ENCODE measurements around the gene EYA4.

The EYA4 gene

GRCh38 chr6:133504158-133504557 lies 263.0 kb downstream of the EYA4 start:
- H3K4me3 ChIP-seq (ENCODE audit: low read depth, low read length): no peak overlapping the region
- no peak for TF ChIP-seq MAX (IDR thresholded peaks at IDR 0.05; ENCODE audit: low read depth, low read length)
- TF ChIP-seq CTCF (IDR thresholded peaks at IDR 0.05; ENCODE audit: low read depth, low read length): no peak
- no peak for TF ChIP-seq POLR2A (IDR thresholded peaks at IDR 0.05; ENCODE audit: extremely low read depth, insufficient read length)
- TF ChIP-seq MYC (IDR thresholded peaks at IDR 0.05; ENCODE audit: low read depth, low read length): no peak
- DNase-seq (ENCODE audit: low read depth): no peak

- H3K4me3 ChIP-seq (ENCODE audit: low read depth, low read length): no peak overlapping the region
- TF ChIP-seq POLR2A (IDR thresholded peaks at IDR 0.05; ENCODE audit: extremely low read depth, insufficient read length): no peak
- no peak for TF ChIP-seq MYC (IDR thresholded peaks at IDR 0.05; ENCODE audit: low read depth, low read length)
- DNase-seq (ENCODE audit: low read depth): no peak
Measured at GRCh38 chr6:133504761-133505160, 263.6 kb downstream of the EYA4 start.

GRCh38 chr6:133505681-133506080 lies 264.5 kb downstream of the EYA4 start:
- TF ChIP-seq MAX (IDR thresholded peaks at IDR 0.05; ENCODE audit: low read depth, low read length) (no peak), MYC (IDR thresholded peaks at IDR 0.05; ENCODE audit: low read depth, low read length) (no peak), POLR2A (IDR thresholded peaks at IDR 0.05; ENCODE audit: extremely low read depth, insufficient read length) (no peak), CTCF (IDR thresholded peaks at IDR 0.05; ENCODE audit: low read depth, low read length) (no peak)
- no peak overlapping the region for H3K4me3 ChIP-seq (ENCODE audit: low read depth, low read length)
- DNase-seq (ENCODE audit: low read depth): no peak

GRCh38 chr6:133512410-133513016 lies 271.4 kb downstream of the EYA4 start:
- H3K4me3 ChIP-seq (ENCODE audit: low read depth, low read length): no peak overlapping the region
- no peak for TF ChIP-seq MYC (IDR thresholded peaks at IDR 0.05; ENCODE audit: low read depth, low read length)
- TF ChIP-seq MAX (IDR thresholded peaks at IDR 0.05; ENCODE audit: low read depth, low read length): peak; percentile 20; the same call in 1 of the 2 replicates
- no peak for TF ChIP-seq POLR2A (IDR thresholded peaks at IDR 0.05; ENCODE audit: extremely low read depth, insufficient read length)
- peak; percentile 41 for TF ChIP-seq CTCF (IDR thresholded peaks at IDR 0.05; ENCODE audit: low read depth, low read length)
- DNase-seq (ENCODE audit: low read depth): peak; percentile 61

GRCh38 chr6:133523816-133524215 lies 282.7 kb downstream of the EYA4 start:
- no peak for TF ChIP-seq CTCF (IDR thresholded peaks at IDR 0.05; ENCODE audit: low read depth, low read length)
- no peak for TF ChIP-seq MAX (IDR thresholded peaks at IDR 0.05; ENCODE audit: low read depth, low read length)
- no peak for TF ChIP-seq MYC (IDR thresholded peaks at IDR 0.05; ENCODE audit: low read depth, low read length)
- no peak for TF ChIP-seq POLR2A (IDR thresholded peaks at IDR 0.05; ENCODE audit: extremely low read depth, insufficient read length)
- H3K4me3 ChIP-seq (ENCODE audit: low read depth, low read length): no peak overlapping the region
- DNase-seq (ENCODE audit: low read depth): no peak

GRCh38 chr6:133526436-133526835 lies 285.3 kb downstream of the EYA4 start:
- H3K4me3 ChIP-seq (ENCODE audit: low read depth, low read length): no peak overlapping the region
- no peak for TF ChIP-seq POLR2A (IDR thresholded peaks at IDR 0.05; ENCODE audit: extremely low read depth, insufficient read length)
- TF ChIP-seq MYC (IDR thresholded peaks at IDR 0.05; ENCODE audit: low read depth, low read length): no peak
- no peak for TF ChIP-seq MAX (IDR thresholded peaks at IDR 0.05; ENCODE audit: low read depth, low read length)
- DNase-seq (ENCODE audit: low read depth): no peak
